Lower leg skin (tissue), 3 donors: ENCODE data around the gene GLG1.

Experiments used
- POLR2A ChIP-seq, 2 donors: fragments of 450-650 bp; IDR thresholded peaks; one replicate each; pipeline ENCODE4 v1.6.1; 2016 to 2017; ENCODE audit warnings: antibody characterized with exemption in 2 of 2, mild to moderate bottlenecking in 1 of 2, moderate library complexity in 1 of 2
- TF ChIP-seq, protein P1 (sequence below), 3 donors: fragments of 450-650 bp; IDR thresholded peaks; one replicate each; pipeline ENCODE4 v1.5.1; 2016; ENCODE audit warnings: antibody characterized with exemption in 3 of 3, mild to moderate bottlenecking in 3 of 3, moderate library complexity in 2 of 3

DNA sequence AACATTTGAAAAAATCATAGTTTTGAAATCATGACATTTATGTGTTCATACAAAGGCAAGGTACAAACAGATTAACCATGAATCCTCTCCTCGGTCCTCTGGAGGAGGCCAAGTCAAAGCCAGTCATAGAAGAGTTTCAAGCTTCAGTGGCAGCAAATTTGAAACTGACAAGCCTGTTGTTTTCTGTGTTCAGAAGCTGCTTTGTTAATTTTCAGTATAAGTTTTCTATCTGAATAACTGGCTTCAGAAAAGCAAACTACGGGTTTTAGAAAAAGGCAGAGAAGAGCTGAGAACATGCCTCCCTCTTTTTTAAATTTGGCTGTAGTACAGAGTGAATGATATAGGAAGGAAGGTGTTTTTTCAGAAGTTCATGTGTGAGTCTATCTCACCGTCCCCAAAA is 106.0 kb downstream of the GLG1 start:
- TF ChIP-seq, protein P1, sequence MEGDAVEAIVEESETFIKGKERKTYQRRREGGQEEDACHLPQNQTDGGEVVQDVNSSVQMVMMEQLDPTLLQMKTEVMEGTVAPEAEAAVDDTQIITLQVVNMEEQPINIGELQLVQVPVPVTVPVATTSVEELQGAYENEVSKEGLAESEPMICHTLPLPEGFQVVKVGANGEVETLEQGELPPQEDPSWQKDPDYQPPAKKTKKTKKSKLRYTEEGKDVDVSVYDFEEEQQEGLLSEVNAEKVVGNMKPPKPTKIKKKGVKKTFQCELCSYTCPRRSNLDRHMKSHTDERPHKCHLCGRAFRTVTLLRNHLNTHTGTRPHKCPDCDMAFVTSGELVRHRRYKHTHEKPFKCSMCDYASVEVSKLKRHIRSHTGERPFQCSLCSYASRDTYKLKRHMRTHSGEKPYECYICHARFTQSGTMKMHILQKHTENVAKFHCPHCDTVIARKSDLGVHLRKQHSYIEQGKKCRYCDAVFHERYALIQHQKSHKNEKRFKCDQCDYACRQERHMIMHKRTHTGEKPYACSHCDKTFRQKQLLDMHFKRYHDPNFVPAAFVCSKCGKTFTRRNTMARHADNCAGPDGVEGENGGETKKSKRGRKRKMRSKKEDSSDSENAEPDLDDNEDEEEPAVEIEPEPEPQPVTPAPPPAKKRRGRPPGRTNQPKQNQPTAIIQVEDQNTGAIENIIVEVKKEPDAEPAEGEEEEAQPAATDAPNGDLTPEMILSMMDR (IDR thresholded peaks at IDR 0.05) = no peak
- no peak for TF ChIP-seq POLR2A (IDR thresholded peaks at IDR 0.05)
